Measurements from ENCODE around the gene SLC9A9. TPM values are rescaled to one million over a fixed set of nuclear protein-coding genes. Genes with fewer than 3 reads are reported as not detected.
"Not testable (repeated sequence)": the region's sequence is repeated elsewhere in the genome, so short reads cannot be mapped to it uniquely, and the experiment has no call there.

The SLC9A9 gene
- total and polyA plus RNA-seq, 2 of the 8 experiments (the other 6 are each of a cell fraction or from before 2014, with no cell fraction given), result 0.48 to 1.1 TPM

- H3K27ac ChIP-seq (ENCODE audit: low read depth, low read length); H4K8ac ChIP-seq (ENCODE audit: extremely low read depth, insufficient read depth, low read length); H2BK120ac ChIP-seq (replicated peaks; ENCODE audit: low read depth, low read length); H3K79me1 ChIP-seq (ENCODE audit: low read depth, low read length); H2BK5ac ChIP-seq (ENCODE audit: low read depth, low read length); H3K36me3 ChIP-seq (ENCODE audit: control insufficient read depth in 2 of 4, insufficient read depth in 4 of 4, low read length in 3 of 4); H2BK15ac ChIP-seq (ENCODE audit: low read length); H3K9ac ChIP-seq (replicated peaks in 1 of 4; ENCODE audit: extremely low read depth in 1 of 4, low read depth in 3 of 4, low read length in 3 of 4); POLR2A ChIA-PET (ENCODE audit: partially characterized antibody); H3K4ac ChIP-seq (replicated peaks; ENCODE audit: insufficient read length, low read depth, low read length); H4K5ac ChIP-seq (ENCODE audit: insufficient read length, low read depth, low read length); H3K4me2 ChIP-seq (ENCODE audit: insufficient read depth in 1 of 2, low read depth in 2 of 2, low read length in 2 of 2); H2AFZ ChIP-seq (ENCODE audit: low read length); H3K23ac ChIP-seq (ENCODE audit: insufficient read length); H3K4me3 ChIP-seq (ENCODE audit: extremely low read depth in 1 of 4, insufficient read depth in 2 of 4, low read depth in 3 of 4, low read length in 4 of 4); H3K79me2 ChIP-seq (ENCODE audit: control insufficient read depth in 1 of 2, insufficient read depth in 2 of 2, low read length in 2 of 2); H3K23me2 ChIP-seq (ENCODE audit: low read depth, low read length); H3K9me3 ChIP-seq (ENCODE audit: insufficient read depth in 2 of 2, low read depth in 1 of 2, low read length in 1 of 2); CTCF ChIA-PET (ENCODE audit: partially characterized antibody); H3K27me3 ChIP-seq (replicated peaks in 1 of 4; ENCODE audit: control insufficient read depth in 3 of 4, extremely low read depth in 1 of 4, insufficient read depth in 3 of 4, low read length in 3 of 4); H4K91ac ChIP-seq (replicated peaks; ENCODE audit: insufficient read length, low read length); H2AK5ac ChIP-seq (ENCODE audit: low read depth, low read length); FAIRE-seq; H3K18ac ChIP-seq (ENCODE audit: extremely low read depth, low read length); H3K14ac ChIP-seq (ENCODE audit: insufficient read length); H3K56ac ChIP-seq (replicated peaks; ENCODE audit: insufficient read length, low read depth, low read length); DNase-seq (ENCODE audit: low read depth in 1 of 2, low spot score in 2 of 2); H2BK12ac ChIP-seq (ENCODE audit: low read depth, low read length); H4K20me1 ChIP-seq (replicated peaks in 1 of 2; ENCODE audit: control insufficient read depth in 1 of 2, insufficient read depth in 2 of 2, low read length in 2 of 2); H2BK20ac ChIP-seq (ENCODE audit: low read length): not testable (repeated sequence)
- WGBS, 2 experiments (ENCODE audit: extremely low coverage in 1 of 2, insufficient coverage in 1 of 2, insufficient read length in 1 of 2, insufficient replicate concordance in 2 of 2, low coverage in 1 of 2, low lambda C conversion rate in 2 of 2, missing lambda C conversion rate in 1 of 2), result 100% methylated on average over 7 of the region's 7 CpGs; no CpG with 5 or more reads in 1 of the 2 experiments
- TF ChIP-seq JUND (IDR thresholded peaks at IDR 0.05; ENCODE audit: low read length), result 0 out of 2 replicates have a peak, but pooled peaks have one; percentile 24
- H3K4me1 ChIP-seq (replicated peaks in 1 of 4; ENCODE audit: control insufficient read depth in 3 of 4, insufficient read depth in 4 of 4, low read length in 3 of 4), result peaks cover 0 to 13% (median 6%) of the 10 kb centered on the region in 4 experiments; a peak in 3 of 7 replicates
These were observed 50.1 kb downstream of the SLC9A9 start for GRCh38 chr3:143798151-143798550.
